Peyer's patch (tissue), 4 donors: ENCODE data around the gene B3GALT2.

Source experiments
- CTCF ChIP-seq, 6 experiments: fragments of 450-650 bp in 4 of 6; fragments of 200-600 bp in 2 of 6; sonication (generic) in 1 of 6; IDR thresholded peaks; one replicate each; pipeline ENCODE4 v1.5.1; 2017 to 2019; ENCODE audit warnings: antibody characterized with exemption in 6 of 6, mild to moderate bottlenecking in 3 of 6, moderate library complexity in 1 of 6
- POLR2A ChIP-seq, 2 donors: fragments of 450-650 bp; IDR thresholded peaks; one replicate each; pipeline ENCODE4 v1.5.1; 2017; ENCODE audit warnings: antibody characterized with exemption in 2 of 2, mild to moderate bottlenecking in 2 of 2, moderate library complexity in 2 of 2

- TF ChIP-seq CTCF (IDR thresholded peaks at IDR 0.05), result no peak
- no peak for TF ChIP-seq POLR2A (IDR thresholded peaks at IDR 0.05)
Measured at GRCh38 chr1:193211539-193211938, 25.1 kb upstream of the B3GALT2 start.
